ENCODE data around the gene NRP1. TPM values are rescaled to one million over a fixed set of nuclear protein-coding genes. Genes with fewer than 3 reads are reported as not detected.

NRP1 gene
- total and polyA plus RNA-seq, 2 of the 8 experiments (the other 6 are each of a cell fraction or from before 2014, with no cell fraction given), result 1.2 to 2.1 TPM

DNA sequence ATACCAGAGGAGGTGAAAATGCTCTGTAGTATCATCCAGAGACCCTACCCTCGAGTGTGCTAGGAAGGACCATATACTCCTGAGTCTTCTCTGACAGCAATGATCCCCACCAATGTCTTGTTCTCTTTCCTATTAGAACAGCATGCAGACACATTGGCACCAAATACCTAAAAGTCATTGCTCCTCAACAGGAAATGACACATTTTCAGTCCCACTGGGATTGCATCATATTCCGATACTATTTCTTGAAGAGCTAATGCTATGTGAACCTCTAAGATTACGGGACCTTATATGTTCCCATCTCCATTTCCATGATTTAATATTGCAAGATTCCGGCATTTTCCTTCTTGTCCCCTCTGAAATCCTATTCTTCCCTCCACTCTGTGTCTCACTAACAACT, 177.4 kb downstream of the NRP1 start:
- Histone ChIP-seq H3K79me2 (ENCODE audit: control insufficient read depth in 1 of 2, insufficient read depth in 2 of 2, low read length in 2 of 2) (no peaks in the 10 kb centered on the region), H3K56ac (replicated peaks; ENCODE audit: insufficient read length, low read depth, low read length) (no peak overlapping the region), H3K79me1 (ENCODE audit: low read depth, low read length) (no peaks in the 10 kb centered on the region), H3K23ac (ENCODE audit: insufficient read length) (no peak overlapping the region), H4K5ac (ENCODE audit: insufficient read length, low read depth, low read length) (no peak overlapping the region), H3K9ac (replicated peaks in 1 of 4; ENCODE audit: extremely low read depth in 1 of 4, low read depth in 3 of 4, low read length in 3 of 4) (no peak overlapping the region), H2AFZ (ENCODE audit: low read length) (0 out of 2 replicates have a peak overlapping the region, but pooled peaks have one; percentile 24), H3K36me3 (ENCODE audit: control insufficient read depth in 2 of 4, insufficient read depth in 4 of 4, low read length in 3 of 4) (no peaks in the 10 kb centered on the region), H2AK5ac (ENCODE audit: low read depth, low read length) (no peak overlapping the region), H3K4me3 (ENCODE audit: extremely low read depth in 1 of 4, insufficient read depth in 2 of 4, low read depth in 3 of 4, low read length in 4 of 4) (no peak overlapping the region), H3K4me1 (replicated peaks in 1 of 4; ENCODE audit: control insufficient read depth in 3 of 4, insufficient read depth in 4 of 4, low read length in 3 of 4) (no peaks in the 10 kb centered on the region), H3K27ac (ENCODE audit: low read depth, low read length) (no peak overlapping the region), H3K18ac (ENCODE audit: extremely low read depth, low read length) (no peak overlapping the region), H3K27me3 (replicated peaks in 1 of 4; ENCODE audit: control insufficient read depth in 3 of 4, extremely low read depth in 1 of 4, insufficient read depth in 3 of 4, low read length in 3 of 4) (no peaks in the 10 kb centered on the region), H4K8ac (ENCODE audit: extremely low read depth, insufficient read depth, low read length) (no peak overlapping the region), H2BK5ac (ENCODE audit: low read depth, low read length) (no peak overlapping the region), H4K91ac (replicated peaks; ENCODE audit: insufficient read length, low read length) (no peak overlapping the region), H3K9me3 (ENCODE audit: insufficient read depth in 2 of 2, low read depth in 1 of 2, low read length in 1 of 2) (no peaks in the 10 kb centered on the region; a peak in 1 of 4 replicates), H3K4ac (replicated peaks; ENCODE audit: insufficient read length, low read depth, low read length) (no peak overlapping the region), H2BK120ac (replicated peaks; ENCODE audit: low read depth, low read length) (no peak overlapping the region), H2BK20ac (ENCODE audit: low read length) (no peak overlapping the region), H3K14ac (ENCODE audit: insufficient read length) (no peak overlapping the region), H3K4me2 (ENCODE audit: insufficient read depth in 1 of 2, low read depth in 2 of 2, low read length in 2 of 2) (no peak overlapping the region), H2BK15ac (ENCODE audit: low read length) (no peak overlapping the region), H3K23me2 (ENCODE audit: low read depth, low read length) (no peaks in the 10 kb centered on the region), H2BK12ac (ENCODE audit: low read depth, low read length) (no peak overlapping the region), H4K20me1 (replicated peaks in 1 of 2; ENCODE audit: control insufficient read depth in 1 of 2, insufficient read depth in 2 of 2, low read length in 2 of 2) (no peaks in the 10 kb centered on the region)
- TF ChIP-seq CBX5 (IDR thresholded peaks at IDR 0.05; ENCODE audit: low read depth, low read length) (no peak), EGR1 (IDR thresholded peaks at IDR 0.05; ENCODE audit: borderline replicate concordance, low read depth, low read length) (no peak), SIRT6 (IDR thresholded peaks at IDR 0.05; ENCODE audit: low read length) (no peak), NANOG (IDR thresholded peaks at IDR 0.05; ENCODE audit: insufficient read depth, low read depth, low read length, poor library complexity, severe bottlenecking) (no peak), GTF2F1 (IDR thresholded peaks at IDR 0.05; ENCODE audit: borderline replicate concordance, low read depth, low read length) (no peak), SP2 (IDR thresholded peaks at IDR 0.05; ENCODE audit: low read length) (no peak), MAFK (IDR thresholded peaks at IDR 0.05; ENCODE audit: low read depth, low read length) (no peak), PHF8 (conservative IDR thresholded peaks at IDR 0.05; ENCODE audit: low read depth, low read length) (no peak), YY1 (IDR thresholded peaks at IDR 0.05; ENCODE audit: low read depth, low read length) (no peak), KDM1A (IDR thresholded peaks at IDR 0.05; ENCODE audit: borderline replicate concordance, low read length) (no peak), TAF7 (optimal IDR thresholded peaks at IDR 0.05; ENCODE audit: borderline replicate concordance, low read depth, low read length) (no peak), BACH1 (IDR thresholded peaks at IDR 0.05; ENCODE audit: low read length) (no peak), BCL11A (IDR thresholded peaks at IDR 0.05; ENCODE audit: low read depth in 2 of 2, low read length in 2 of 2) (no peak)
- FAIRE-seq (no peak), DNase-seq (ENCODE audit: low read depth in 1 of 2, low spot score in 2 of 2) (no peak)
- 90% methylated on average over 4 of the region's 4 CpGs; no CpG with 5 or more reads in 1 of the 2 experiments for WGBS, 2 experiments (ENCODE audit: extremely low coverage in 1 of 2, insufficient coverage in 1 of 2, insufficient read length in 1 of 2, insufficient replicate concordance in 2 of 2, low coverage in 1 of 2, low lambda C conversion rate in 2 of 2, missing lambda C conversion rate in 1 of 2)
- POLR2A ChIA-PET (ENCODE audit: partially characterized antibody), result no interaction called here
- CTCF ChIA-PET (ENCODE audit: partially characterized antibody), result interaction anchor here (1.9 kb wide), 1 partner anchor 23 kb away, joined by 4 read pairs; no protein-coding TSS in a partner anchor
